GM12875 (cell line): ENCODE data around the gene OR6B1.

Experiments
- H3K4me3 ChIP-seq: one replicate; pipeline ENCODE4 v1.5.1; 2011; ENCODE audit warnings: low read depth, low read length, control low read depth
- TF ChIP-seq, protein P1 (sequence below): IDR thresholded peaks from 2 replicates; pipeline ENCODE4 v1.5.1; 2011; ENCODE audit warnings: low read depth, mild to moderate bottlenecking, control low read depth, inconsistent platforms, low read length, moderate library complexity, borderline replicate concordance; ENCODE audit not compliant: insufficient read depth

OR6B1 gene

DNA sequence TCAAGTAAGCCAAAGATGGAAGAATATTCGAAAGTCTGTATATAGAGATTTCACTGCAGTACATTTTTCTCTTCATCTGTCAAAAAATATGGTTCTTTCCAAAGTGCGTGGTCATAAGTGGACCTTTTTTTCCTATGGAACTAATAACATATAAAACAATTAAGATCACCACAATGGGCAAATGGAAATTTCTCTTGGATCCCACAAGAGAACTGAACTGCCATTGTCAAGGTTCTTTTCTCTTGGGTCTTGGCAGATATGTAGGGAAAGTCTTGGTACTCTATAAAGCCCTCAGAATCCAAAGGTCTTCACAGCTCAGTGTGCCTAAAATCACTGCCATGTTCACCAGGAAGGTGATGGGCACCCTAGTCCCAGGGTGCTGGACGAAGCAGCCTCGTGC lies at the start of gene OR6B1:
Gene OR6B1 (plus strand): TSS at position 301 of the 400 bp plus-strand sequence. CDS start 3,677 bp downstream, outside the sequence.
- no peak within 1 kb of the TSS for H3K4me3 ChIP-seq
- TF ChIP-seq, protein P1, sequence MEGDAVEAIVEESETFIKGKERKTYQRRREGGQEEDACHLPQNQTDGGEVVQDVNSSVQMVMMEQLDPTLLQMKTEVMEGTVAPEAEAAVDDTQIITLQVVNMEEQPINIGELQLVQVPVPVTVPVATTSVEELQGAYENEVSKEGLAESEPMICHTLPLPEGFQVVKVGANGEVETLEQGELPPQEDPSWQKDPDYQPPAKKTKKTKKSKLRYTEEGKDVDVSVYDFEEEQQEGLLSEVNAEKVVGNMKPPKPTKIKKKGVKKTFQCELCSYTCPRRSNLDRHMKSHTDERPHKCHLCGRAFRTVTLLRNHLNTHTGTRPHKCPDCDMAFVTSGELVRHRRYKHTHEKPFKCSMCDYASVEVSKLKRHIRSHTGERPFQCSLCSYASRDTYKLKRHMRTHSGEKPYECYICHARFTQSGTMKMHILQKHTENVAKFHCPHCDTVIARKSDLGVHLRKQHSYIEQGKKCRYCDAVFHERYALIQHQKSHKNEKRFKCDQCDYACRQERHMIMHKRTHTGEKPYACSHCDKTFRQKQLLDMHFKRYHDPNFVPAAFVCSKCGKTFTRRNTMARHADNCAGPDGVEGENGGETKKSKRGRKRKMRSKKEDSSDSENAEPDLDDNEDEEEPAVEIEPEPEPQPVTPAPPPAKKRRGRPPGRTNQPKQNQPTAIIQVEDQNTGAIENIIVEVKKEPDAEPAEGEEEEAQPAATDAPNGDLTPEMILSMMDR: no peak

DNA sequence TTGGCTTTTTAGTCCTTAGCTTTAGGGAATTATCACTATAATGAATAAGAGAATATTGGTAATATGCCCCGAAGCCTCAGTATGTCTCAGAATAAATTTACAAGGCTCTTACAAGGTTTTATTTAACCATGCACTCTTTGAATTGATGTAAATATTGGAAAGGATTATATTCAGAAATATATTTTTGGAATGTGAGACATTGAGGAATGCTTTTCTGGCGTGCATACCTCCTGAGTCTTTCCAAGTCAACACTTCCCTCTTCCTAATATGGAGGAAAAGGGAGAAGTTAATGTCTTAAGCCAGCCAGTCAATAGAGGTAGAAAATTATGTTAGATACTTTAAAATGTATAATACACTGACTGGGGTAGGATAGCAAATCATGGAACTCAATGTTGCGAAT lies 46.7 kb upstream of the OR6B1 start:
- H3K4me3 ChIP-seq: no peak overlapping the region
- TF ChIP-seq, protein P1: no peak

DNA sequence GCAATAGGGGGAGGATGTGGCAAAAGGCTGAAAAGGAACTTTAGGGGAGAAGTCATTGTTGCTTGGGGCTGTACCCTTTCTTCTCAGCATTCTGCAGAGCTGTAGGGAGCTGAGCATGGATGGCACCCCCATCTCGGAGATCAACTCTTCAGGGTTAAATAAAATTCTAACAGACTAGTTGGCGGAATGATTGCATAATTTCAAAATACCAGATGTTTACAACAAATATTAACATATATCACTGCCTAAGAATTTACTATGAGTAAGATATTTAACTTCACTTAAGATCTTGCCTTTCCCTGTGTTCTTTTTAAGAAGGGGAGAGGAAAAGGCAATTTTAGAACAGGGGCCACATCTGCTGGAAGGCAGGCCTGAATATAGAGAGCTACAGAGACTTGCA lies 46.0 kb upstream of the OR6B1 start:
- H3K4me3 ChIP-seq: no peak overlapping the region
- TF ChIP-seq, protein P1: no peak

DNA sequence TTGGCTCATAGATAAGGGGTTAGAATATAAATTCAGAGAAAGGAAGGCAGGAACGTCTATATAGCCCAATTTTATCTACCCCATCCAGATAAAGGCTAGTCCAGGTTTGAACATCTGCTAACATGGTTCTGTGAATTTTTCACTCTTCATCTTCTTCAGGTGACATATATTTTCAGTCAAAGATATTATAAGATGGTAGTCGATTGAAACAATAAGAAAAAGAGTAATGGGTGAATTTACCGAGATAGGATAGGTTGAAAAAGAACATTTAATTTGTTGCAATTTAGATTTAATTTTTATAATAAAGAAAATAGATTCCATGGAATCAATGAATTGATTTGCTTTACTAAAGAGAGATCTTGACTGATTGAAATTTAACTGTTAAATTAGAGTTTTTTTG lies 45.6 kb upstream of the OR6B1 start, which contains the start of gene OR2F1:
Gene OR2F1 (plus strand): TSS at position 301 of the 400 bp plus-strand sequence. CDS start 5,127 bp downstream, outside the sequence.
- no peak within 1 kb of the TSS for H3K4me3 ChIP-seq
- TF ChIP-seq, protein P1: no peak

DNA sequence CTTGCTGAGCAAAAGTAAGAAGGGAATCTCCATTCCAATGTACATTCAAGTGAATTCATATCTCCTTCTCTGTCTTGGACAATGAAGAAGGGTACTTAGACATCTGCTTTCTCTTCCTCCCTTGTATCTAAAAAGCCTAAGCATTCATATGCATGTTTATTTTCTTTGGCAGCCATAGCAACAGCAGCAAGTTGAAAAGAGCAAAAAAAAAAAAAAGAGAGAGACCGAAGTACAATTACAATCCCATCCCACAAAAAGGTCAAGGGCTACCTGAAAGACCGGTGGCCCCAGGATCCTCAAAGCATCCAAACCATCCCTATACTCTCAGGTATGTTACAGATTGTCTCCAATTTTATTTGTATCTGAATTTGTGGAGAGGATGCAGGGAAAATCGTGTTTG lies 41.3 kb upstream of the OR6B1 start:
- H3K4me3 ChIP-seq: no peak overlapping the region
- TF ChIP-seq, protein P1: no peak

DNA sequence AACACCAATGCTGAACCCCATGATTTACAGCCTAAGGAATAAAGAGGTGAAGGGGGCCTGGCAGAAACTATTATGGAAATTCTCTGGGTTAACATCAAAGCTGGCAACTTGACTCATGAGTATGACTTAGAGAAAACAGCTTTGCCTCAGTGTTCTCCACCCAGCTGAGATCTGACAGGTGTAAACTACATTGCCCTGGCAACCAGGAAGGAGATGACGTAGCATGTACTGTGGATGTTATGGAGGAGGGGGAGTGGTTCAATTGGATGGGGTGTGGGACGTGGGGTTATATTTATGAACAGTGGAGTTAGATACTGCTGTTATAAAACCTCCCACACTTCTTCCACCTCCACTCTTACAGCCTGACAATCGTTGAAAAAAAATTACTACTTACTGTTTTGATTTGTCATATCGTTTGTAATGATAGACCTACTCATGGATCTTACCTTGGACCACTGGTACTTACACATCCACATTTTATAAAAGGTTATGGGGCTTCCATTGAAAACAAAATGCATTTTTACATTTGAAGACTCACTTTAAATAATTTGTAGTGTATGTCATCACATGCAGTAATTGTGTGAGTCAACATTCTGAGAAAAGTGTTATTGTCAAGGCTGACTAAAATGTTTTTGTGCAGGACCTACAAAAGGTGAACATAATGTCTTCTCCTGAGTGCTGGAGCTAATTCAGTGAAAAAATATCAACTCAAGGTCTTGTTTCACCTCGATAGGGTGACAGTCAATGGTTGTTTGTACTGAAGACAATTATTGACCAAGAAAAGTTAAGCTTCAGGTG lies 39.1 kb upstream of the OR6B1 start:
- TF ChIP-seq, protein P1: no peak
- H3K4me3 ChIP-seq: no peak overlapping the region

DNA sequence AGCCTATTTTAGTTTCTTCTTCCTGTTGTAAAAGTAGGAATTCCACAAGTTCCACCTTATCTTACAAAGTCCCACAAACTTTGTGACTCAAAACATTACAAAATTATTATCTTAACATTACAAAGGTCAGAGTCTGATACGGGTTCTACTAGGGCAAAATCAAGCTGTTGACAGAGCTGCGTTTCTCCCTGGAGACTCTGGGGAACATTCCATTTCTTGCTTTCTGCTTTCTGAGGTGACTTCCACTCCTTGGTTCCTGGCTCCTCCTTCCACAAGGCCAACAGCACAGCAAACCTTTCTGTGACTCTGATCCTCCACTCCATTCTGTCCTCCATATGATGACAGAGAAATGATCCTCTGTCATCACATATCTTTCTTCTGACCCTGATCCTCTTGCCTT lies 34.8 kb upstream of the OR6B1 start:
- no peak overlapping the region for H3K4me3 ChIP-seq
- TF ChIP-seq, protein P1: no peak
